PC-3 (cell line): ENCODE data around the gene NKX1-1. TPM values are rescaled to one million over a fixed set of nuclear protein-coding genes. Genes with fewer than 3 reads are reported as not detected.

Experiments used
- ATAC-seq: fragments of 200-7000 bp; cut with Tn5 transposase; 2 replicates; pipeline ENCODE4 v1.9.1; 2020; ENCODE audit warnings: mild to moderate bottlenecking, moderate library complexity
- BruUV-seq: library from RNA; stranded (reverse); fragments of 400-500 nt; replicated peaks from 2 replicates; lab custom pipeline; 2021; lab: Mats Ljungman, UMichigan
- CTCF ChIA-PET: fragments of 300-600 bp; sonication (Branson Sonifier 250); formaldehyde crosslinking; loops from one replicate; lab custom pipeline; 2022; ENCODE audit warnings: antibody characterized with exemption; lab: Charles Lee
- POLR2A ChIA-PET: fragments of 300-600 bp; sonication (Branson Sonifier 250); formaldehyde crosslinking; loops from one replicate; lab custom pipeline; 2022; ENCODE audit warnings: antibody characterized with exemption; ENCODE audit not compliant: unreplicated experiment; lab: Charles Lee
- DNase-seq: peaks from one replicate; pipeline ENCODE4 v3.0.0-alpha.2; 2015
- H2AFZ ChIP-seq: fragments of 300-600 bp; sonication (generic); 2 replicates; pipeline ENCODE4 v1.6.0; 2016; ENCODE audit warnings: antibody characterized with exemption, low read length
- H3F3A ChIP-seq: fragments of 300-600 bp; sonication (generic); one replicate; pipeline ENCODE4 v1.6.0; 2017; ENCODE audit warnings: antibody characterized with exemption, low read length, control low read depth, mild to moderate bottlenecking; ENCODE audit not compliant: unreplicated experiment
- H3K27ac ChIP-seq: fragments of 300-600 bp; sonication (generic); 2 replicates; pipeline ENCODE4 v1.5.1; 2016; ENCODE audit warnings: mild to moderate bottlenecking, low read length
- H3K27me3 ChIP-seq: fragments of 300-600 bp; sonication (generic); 2 replicates; pipeline ENCODE4 v1.6.1; 2016; ENCODE audit warnings: low read length, mixed read lengths
- H3K36me3 ChIP-seq: fragments of 300-600 bp; sonication (generic); 2 replicates; pipeline ENCODE4 v1.6.1; 2016; ENCODE audit warnings: low read depth, mixed run types, low read length, mixed read lengths
- H3K4me1 ChIP-seq: fragments of 300-600 bp; sonication (generic); 2 replicates; pipeline ENCODE4 v1.5.1; 2016; ENCODE audit warnings: low read length; ENCODE audit not compliant: insufficient read depth
- H3K4me2 ChIP-seq: fragments of 300-600 bp; sonication (generic); 2 replicates; pipeline ENCODE4 v1.6.0; 2016; ENCODE audit warnings: low read length
- H3K4me3 ChIP-seq: fragments of 300-600 bp; sonication (generic); 2 replicates; pipeline ENCODE4 v1.5.1; 2016; ENCODE audit warnings: mild to moderate bottlenecking, low read length, mixed read lengths
- H3K79me2 ChIP-seq: fragments of 300-600 bp; sonication (generic); 2 replicates; pipeline ENCODE4 v1.6.1; 2017; ENCODE audit warnings: low read length, mixed read lengths
- H3K9ac ChIP-seq: fragments of 300-600 bp; sonication (generic); 2 replicates; pipeline ENCODE4 v1.6.0; 2016; ENCODE audit warnings: mild to moderate bottlenecking, low read length
- H3K9me2 ChIP-seq: fragments of 300-600 bp; sonication (generic); replicated peaks from 2 replicates; pipeline ENCODE4 v1.6.1; 2016; ENCODE audit warnings: mixed run types, low read length, mixed read lengths
- H3K9me3 ChIP-seq: fragments of 300-600 bp; sonication (generic); 2 replicates; pipeline ENCODE4 v1.6.1; 2016; ENCODE audit warnings: low read length, mixed read lengths
- H4K20me1 ChIP-seq: fragments of 300-600 bp; sonication (generic); 2 replicates; pipeline ENCODE4 v1.6.1; 2016; ENCODE audit warnings: low read length, mixed read lengths
- CTCF ChIP-seq: fragments of 300-600 bp; sonication (generic); conservative IDR thresholded peaks from 2 replicates; pipeline ENCODE4 v1.5.1; 2017; ENCODE audit warnings: antibody characterized with exemption, low read depth, mild to moderate bottlenecking, low read length
- EZH2 ChIP-seq: fragments of 300-600 bp; sonication (generic); IDR thresholded peaks from one replicate; pipeline ENCODE4 v1.6.1; 2017; ENCODE audit warnings: antibody characterized with exemption, mild to moderate bottlenecking, low read length; ENCODE audit not compliant: unreplicated experiment
- EZH2phosphoT487 ChIP-seq: fragments of 300-600 bp; sonication (generic); IDR thresholded peaks from 2 replicates; pipeline ENCODE4 v1.6.1; 2018; ENCODE audit warnings: mild to moderate bottlenecking, antibody characterized with exemption, low read length, borderline replicate concordance
- intact Hi-C: fragments of 100-400 bp; cut with micrococcal nuclease; formaldehyde crosslinking; loops from 2 replicates; pipeline ENCODE4 v1.9.0; 2023
- total RNA-seq: library from RNA; depleted of rRNA; stranded (reverse); fragments of >200 nt; gene quantifications from 2 replicates; pipeline ENCODE4 v1.2.3, GENCODE V29; 2014

The NKX1-1 gene
- total RNA-seq, 1 experiment from 2014 or later, result not detected

GRCh38 chr4:1414831-1415680 lies 8.8 kb upstream of the NKX1-1 start:
- no peak overlapping the region for H3K4me2 ChIP-seq
- CTCF ChIA-PET, result no interaction called here
- no peak for ATAC-seq

GRCh38 chr4:1413687-1414479 lies 7.6 kb upstream of the NKX1-1 start:
- intact Hi-C loops, result no loop called here
- H3K9me2 ChIP-seq, result no peaks in the 10 kb centered on the region
- no peak overlapping the region for H3K4me2 ChIP-seq
- H3K4me1 ChIP-seq, result no peaks in the 10 kb centered on the region
- no peaks in the 10 kb centered on the region for H3F3A ChIP-seq
- DNase-seq (no peak), ATAC-seq (no peak)
- CTCF ChIA-PET, result no interaction called here
- H3K27ac ChIP-seq, result no peak overlapping the region
- POLR2A ChIA-PET, result no interaction called here
- H3K4me3 ChIP-seq, result no peak overlapping the region
- no peaks in the 10 kb centered on the region for H3K9me3 ChIP-seq
- H3K9ac ChIP-seq, result no peak overlapping the region
- no peaks in the 10 kb centered on the region for H4K20me1 ChIP-seq
- no peaks in the 10 kb centered on the region for H3K79me2 ChIP-seq
- no peaks in the 10 kb centered on the region for H3K36me3 ChIP-seq
- no TSS peak for BruUV-seq
- TF ChIP-seq CTCF (no peak), EZH2 (no peak), EZH2phosphoT487 (no peak)
- H3K27me3 ChIP-seq, result no peaks in the 10 kb centered on the region
- no peak overlapping the region for H2AFZ ChIP-seq

More at GRCh38 chr4:1414831-1415680, 8.8 kb upstream of the NKX1-1 start:
- H3K36me3 ChIP-seq, result no peaks in the 10 kb centered on the region
- intact Hi-C loops, result no loop called here
- BruUV-seq, result no TSS peak
- no peak overlapping the region for H2AFZ ChIP-seq
- no peaks in the 10 kb centered on the region for H3K4me1 ChIP-seq
- no peak for DNase-seq
- no peaks in the 10 kb centered on the region for H3K9me3 ChIP-seq
- no peaks in the 10 kb centered on the region for H3F3A ChIP-seq
- H3K27ac ChIP-seq, result no peak overlapping the region
- POLR2A ChIA-PET, result no interaction called here
- TF ChIP-seq CTCF, result no peak
- no peak for TF ChIP-seq EZH2phosphoT487
- no peak for TF ChIP-seq EZH2
- no peak overlapping the region for H3K4me3 ChIP-seq
- H3K27me3 ChIP-seq, result no peaks in the 10 kb centered on the region
- no peaks in the 10 kb centered on the region for H3K9me2 ChIP-seq
- H3K79me2 ChIP-seq, result no peaks in the 10 kb centered on the region
- H3K9ac ChIP-seq, result no peak overlapping the region
- H4K20me1 ChIP-seq, result no peaks in the 10 kb centered on the region
